HG03103 (cell line): ENCODE results near the gene UHRF2.
"Not testable (repeated sequence)": the region's sequence is repeated elsewhere in the genome, so short reads cannot be mapped to it uniquely, and the experiment has no call there.

Experiments used
- ATAC-seq: cut with Tn5 transposase; IDR thresholded peaks from one replicate; pipeline ENCODE4 v1.9.1; 2021; ENCODE audit warnings: low read depth; ENCODE audit not compliant: unreplicated experiment

The UHRF2 gene

DNA sequence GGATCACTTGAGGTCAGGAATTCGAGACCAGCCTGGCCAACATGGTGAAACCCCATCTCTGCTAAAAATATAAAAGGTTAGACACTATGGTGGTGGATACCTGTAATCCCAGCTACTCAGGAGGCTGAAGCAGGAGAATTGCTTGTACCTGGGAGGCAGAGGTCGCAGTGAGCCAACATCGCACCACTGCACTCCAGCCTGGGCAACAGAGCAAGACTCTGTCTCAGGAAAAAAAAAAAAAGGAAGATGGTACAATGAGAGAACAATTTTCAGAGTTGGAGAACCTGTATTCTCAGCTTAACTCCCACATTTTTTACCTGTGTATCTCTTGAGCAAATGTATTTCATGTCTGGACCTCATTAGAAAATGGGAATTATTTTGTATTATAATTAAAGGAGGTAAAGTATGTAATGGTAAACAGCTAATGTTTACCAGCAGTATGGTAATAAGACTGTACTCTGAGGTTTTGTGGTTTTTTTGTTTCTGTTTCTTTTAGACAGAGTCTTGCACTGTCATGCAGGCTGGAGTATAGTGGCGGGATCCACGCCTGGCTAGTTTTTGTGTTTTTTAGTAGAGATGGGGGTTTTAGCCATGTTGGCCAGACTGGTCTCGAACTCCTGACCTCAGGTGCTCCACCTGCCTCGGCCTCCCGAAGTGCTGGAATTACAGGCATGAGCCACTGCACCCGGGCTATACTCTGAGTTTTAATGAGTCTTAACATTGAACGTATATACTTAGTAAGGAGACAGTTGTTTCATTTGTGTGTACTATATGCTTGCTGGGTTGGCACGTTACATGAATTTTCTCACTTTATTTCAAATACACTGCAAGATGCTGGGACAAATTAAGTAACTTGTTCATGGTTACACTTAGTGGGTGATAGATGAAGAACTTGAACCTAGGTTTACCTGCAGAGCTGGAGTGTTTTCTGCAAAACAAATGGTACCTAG lies 16.2 kb downstream of the UHRF2 start:
- ATAC-seq: peak; percentile 89

- no peak for ATAC-seq
These were observed 18.0 kb downstream of the UHRF2 start for GRCh38 chr9:6431038-6431437.

DNA sequence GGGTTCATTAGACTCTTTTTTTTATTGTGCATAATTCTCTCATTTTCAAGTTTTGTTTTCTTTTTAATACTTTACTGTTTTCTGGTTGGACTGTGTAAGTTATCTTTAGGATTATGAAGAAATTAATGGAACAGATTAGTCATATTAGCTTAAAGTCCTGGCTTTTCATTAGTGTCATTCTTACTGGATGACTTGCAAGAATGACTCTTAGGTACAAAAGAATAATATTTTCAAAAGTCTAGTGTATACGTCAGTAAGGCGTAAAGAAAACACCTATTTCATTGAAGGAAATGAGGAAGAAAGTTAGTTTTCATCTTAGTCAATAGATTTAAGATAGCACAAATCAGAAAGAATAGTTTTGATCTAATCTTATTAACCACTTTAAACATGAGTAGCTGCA lies 20.4 kb downstream of the UHRF2 start:
- no peak for ATAC-seq

- ATAC-seq: no peak
These were observed 26.2 kb downstream of the UHRF2 start for GRCh38 chr9:6439051-6439703.

GRCh38 chr9:6440405-6440804 lies 27.4 kb downstream of the UHRF2 start:
- no peak for ATAC-seq

DNA sequence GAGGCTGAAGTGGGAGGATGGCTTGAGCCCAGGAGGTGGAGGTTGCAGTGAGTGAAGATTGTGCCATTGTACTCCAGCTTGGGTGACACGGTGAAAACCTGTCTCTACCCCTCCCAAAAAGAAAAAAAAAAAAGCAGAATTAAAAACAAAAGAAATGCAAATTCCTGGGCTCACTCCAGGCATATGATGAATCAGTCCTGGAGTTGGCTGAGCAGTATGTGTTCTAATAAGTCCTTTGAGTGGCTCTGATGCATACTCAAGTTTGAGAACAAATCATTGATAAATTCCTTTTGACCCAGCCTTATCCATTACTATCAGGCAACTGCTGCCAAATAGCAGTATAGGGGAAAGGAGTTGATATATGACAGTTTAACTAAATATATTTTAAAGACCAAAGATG lies 28.3 kb downstream of the UHRF2 start:
- ATAC-seq: no peak

DNA sequence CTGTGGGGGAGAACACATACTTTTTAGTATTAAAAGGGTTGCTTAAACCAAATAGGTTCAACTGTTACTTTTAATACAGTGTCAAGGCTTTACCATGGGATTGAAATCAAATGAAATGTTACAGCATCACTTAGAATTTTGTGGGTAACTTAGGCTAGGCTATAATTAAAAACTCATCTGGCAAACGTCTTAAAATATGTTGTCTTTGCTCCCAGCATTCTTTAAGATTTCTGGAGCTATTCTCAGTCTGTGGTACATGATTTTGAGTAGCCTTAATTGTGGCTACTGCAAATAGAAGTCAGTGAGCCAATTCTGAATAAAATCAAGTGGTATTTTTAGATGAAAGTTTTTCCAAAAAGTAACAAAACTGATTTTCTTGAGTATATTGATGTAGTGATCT lies 30.7 kb downstream of the UHRF2 start:
- ATAC-seq: no peak

DNA sequence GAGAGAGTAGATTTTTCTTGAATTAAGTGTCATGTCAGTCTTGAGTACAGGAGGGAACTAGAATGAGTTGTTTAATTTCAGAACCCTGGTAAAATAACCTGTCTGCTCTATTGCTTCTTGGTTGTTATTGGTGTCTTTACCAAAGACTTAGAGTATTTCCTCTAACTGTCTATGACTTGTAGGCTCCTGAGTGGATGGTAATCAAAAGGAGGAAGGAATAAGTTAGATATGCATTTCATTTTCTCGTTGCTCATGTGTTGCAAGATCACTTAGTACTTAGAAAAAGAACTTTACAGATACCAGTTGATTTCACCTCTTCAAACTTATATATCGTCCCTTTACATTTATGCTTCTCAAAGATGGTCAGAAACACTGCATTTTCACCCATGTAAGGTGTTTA lies 31.1 kb downstream of the UHRF2 start:
- no peak for ATAC-seq

DNA sequence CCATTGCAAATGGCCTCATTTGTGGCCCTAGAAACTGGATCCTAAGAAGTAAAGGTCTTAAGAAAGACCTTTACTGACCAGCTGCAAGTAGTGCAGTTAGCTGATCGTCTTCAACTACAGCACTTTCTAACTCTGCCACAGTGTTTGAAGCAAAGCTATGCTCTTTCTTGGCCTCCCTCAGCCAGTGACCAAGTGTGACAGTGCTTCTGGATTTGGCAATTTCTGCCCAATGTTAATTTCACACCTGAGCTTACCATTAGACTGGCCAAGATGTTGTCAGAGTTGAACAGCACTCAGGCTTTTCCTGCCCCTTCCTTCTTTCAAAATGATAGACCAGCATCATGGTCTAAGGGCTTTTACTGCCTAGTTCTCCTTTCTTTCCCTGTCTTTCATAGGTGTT lies 36.1 kb downstream of the UHRF2 start:
- no peak for ATAC-seq

- ATAC-seq: no peak
These were observed 36.6 kb downstream of the UHRF2 start for GRCh38 chr9:6449645-6450044.

GRCh38 chr9:6450641-6451375 lies 37.8 kb downstream of the UHRF2 start:
- ATAC-seq: no peak

- ATAC-seq: not testable (repeated sequence)
These were observed 42.3 kb downstream of the UHRF2 start for GRCh38 chr9:6455292-6455691.

- ATAC-seq: not testable (repeated sequence)
These were observed 45.7 kb downstream of the UHRF2 start for GRCh38 chr9:6458704-6459103.

GRCh38 chr9:6459718-6460117 lies 46.7 kb downstream of the UHRF2 start:
- no peak for ATAC-seq

- ATAC-seq: no peak
These were observed 47.3 kb downstream of the UHRF2 start for GRCh38 chr9:6460189-6460768.

DNA sequence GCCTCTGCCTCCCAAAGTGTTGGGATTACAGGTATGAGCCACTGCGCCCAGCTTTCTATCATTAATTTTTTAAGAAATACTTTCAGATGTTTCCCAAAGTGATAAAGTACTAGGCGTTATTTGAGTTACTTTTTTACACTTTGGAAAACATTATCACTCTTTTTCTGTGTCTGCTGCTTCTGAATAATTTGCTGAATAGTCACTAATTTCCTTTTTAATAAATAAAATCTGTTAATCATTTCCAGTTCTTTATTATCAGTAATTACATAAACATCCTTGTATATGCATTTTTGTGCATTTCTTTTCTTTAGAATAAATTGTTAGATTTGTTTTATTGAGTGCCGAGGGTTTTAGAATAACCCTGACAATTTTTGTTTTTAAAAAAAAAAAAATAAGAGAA lies 48.6 kb downstream of the UHRF2 start:
- ATAC-seq: no peak

DNA sequence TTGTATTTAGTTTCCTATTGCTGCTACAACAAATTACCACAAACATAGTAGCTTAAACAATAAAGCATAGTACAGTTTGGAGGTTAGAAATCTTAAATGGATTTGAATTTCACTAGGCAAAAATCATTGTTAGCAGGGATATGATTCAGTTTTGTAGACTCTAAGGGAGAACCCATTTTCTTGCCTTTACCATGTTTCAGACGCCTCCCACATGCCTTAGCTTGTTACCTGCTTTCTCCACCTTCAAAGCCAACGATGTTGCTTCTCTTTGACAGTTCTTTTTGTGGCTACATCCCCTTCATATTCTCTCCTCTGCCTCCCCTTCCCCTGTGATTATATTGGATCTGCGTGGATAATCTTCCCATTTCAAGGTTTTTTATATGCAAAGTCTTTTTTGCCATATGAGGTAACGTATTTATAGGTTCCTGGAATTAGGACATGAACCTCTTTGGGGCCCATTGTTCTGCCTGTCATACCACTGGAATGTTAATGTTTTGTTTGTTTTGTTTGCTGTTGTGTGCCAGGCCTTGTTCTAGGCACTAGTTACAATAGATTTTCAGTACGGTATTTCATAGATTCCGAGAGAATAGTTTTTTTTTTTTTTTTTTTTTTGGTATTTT lies 54.1 kb downstream of the UHRF2 start:
- no peak for ATAC-seq

- ATAC-seq: no peak
These were observed 58.3 kb downstream of the UHRF2 start for GRCh38 chr9:6471231-6471850.

DNA sequence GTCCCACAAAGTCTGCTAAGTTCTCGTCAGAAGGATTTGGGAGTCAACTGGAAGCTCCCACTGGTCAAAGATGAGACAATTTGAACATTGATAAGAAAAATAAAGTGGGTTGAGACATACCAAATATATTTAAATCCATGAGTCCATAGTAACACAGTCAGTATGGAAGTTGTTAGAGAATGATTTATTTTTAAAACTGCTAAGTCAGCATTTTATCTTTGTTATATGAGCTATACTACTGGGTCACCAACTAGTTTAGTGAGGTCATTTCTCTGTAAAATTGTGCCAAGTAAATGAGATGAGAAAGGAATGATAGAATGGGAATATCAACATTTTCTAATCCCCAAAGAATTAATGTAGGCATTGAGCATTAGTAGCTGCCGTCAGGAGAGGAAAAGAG lies 60.2 kb downstream of the UHRF2 start:
- no peak for ATAC-seq

- no peak for ATAC-seq
These were observed 67.0 kb downstream of the UHRF2 start for GRCh38 chr9:6479959-6480358.
